Measurements from ENCODE around the gene OR7A10.

- no peak for TF ChIP-seq CTCF (IDR thresholded peaks at IDR 0.05)
- TF ChIP-seq POLR2A (IDR thresholded peaks at IDR 0.05): no peak
- no peak for TF ChIP-seq EP300 (IDR thresholded peaks at IDR 0.05)
Observed at GRCh38 chr19:14868497-14868896, 19.8 kb upstream of the OR7A10 start.
